ENCODE measurements around the gene RFNG. TPM values are rescaled to one million over a fixed set of nuclear protein-coding genes. Genes with fewer than 3 reads are reported as not detected.

RFNG gene
- total and polyA plus RNA-seq, 2 of the 13 experiments (the other 11 are each of a cell fraction or from before 2014, with no cell fraction given), result 61.4 to 64.0 TPM

DNA sequence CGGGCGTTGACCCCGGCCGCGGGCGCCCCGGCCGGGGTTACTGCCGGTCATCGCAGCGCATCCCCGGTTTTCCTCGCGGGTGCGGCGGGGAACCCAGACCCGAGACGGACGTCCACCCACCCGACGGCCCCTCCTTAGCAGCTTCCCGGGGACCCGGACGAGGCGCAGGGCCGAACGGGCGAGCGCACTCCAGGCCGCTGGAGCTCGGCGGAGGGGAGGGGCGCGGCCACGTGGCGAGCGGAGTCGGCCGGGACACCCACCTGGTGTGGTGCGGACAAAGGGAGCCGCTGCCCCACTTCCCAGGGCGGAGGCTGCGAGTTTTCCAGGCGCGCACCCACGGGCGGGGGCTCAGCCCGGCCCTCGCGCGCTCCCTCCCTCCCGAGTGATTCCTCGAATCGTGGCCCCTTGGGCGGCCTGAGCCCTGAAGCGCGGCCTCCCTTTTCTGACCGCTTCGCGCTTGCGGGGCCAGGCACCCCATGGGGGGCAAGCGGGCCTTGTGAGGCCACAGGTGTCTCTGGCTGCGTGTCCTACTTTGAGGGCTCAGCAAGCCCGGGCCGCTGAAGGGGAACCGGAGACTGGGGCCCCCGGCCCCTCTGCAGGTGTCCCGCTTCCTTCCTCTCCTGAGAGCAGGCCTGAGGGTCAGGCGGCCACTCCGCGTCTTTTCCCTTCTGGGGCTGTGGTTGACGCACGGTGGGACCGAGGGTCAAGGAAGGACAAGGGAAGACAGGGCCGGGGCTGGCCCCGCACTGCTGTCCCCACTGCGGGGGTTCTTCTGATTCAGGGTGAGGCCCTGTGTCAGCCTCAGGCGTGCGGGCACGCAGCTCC, 47.5 kb upstream of the RFNG start (continued):
- TF ChIP-seq, protein P1, sequence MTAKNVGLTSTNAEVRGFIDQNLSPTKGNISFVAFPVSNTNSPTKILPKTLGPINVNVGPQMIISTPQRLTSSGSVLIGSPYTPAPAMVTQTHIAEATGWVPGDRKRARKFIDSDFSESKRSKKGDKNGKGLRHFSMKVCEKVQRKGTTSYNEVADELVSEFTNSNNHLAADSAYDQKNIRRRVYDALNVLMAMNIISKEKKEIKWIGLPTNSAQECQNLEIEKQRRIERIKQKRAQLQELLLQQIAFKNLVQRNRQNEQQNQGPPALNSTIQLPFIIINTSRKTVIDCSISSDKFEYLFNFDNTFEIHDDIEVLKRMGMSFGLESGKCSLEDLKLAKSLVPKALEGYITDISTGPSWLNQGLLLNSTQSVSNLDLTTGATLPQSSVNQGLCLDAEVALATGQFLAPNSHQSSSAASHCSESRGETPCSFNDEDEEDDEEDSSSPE (CRISPR knock-in tag; IDR thresholded peaks at IDR 0.05), result no peak
- TF ChIP-seq ZNF562 (CRISPR knock-in tag; IDR thresholded peaks at IDR 0.05; ENCODE audit: borderline replicate concordance), result no peak
- no peak for TF ChIP-seq ZNF660 (CRISPR knock-in tag; IDR thresholded peaks at IDR 0.05; ENCODE audit: borderline replicate concordance, low read depth)
- peak; percentile 85; the same call in 1 of the 2 replicates for TF ChIP-seq ZMAT3 (CRISPR knock-in tag; conservative IDR thresholded peaks at IDR 0.05)
- no peak for TF ChIP-seq ZKSCAN5 (CRISPR knock-in tag; IDR thresholded peaks at IDR 0.05)
- TF ChIP-seq RFXANK (CRISPR knock-in tag; IDR thresholded peaks at IDR 0.05), result no peak
- TF ChIP-seq, protein P2, sequence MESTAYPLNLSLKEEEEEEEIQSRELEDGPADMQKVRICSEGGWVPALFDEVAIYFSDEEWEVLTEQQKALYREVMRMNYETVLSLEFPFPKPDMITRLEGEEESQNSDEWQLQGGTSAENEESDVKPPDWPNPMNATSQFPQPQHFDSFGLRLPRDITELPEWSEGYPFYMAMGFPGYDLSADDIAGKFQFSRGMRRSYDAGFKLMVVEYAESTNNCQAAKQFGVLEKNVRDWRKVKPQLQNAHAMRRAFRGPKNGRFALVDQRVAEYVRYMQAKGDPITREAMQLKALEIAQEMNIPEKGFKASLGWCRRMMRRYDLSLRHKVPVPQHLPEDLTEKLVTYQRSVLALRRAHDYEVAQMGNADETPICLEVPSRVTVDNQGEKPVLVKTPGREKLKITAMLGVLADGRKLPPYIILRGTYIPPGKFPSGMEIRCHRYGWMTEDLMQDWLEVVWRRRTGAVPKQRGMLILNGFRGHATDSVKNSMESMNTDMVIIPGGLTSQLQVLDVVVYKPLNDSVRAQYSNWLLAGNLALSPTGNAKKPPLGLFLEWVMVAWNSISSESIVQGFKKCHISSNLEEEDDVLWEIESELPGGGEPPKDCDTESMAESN (CRISPR knock-in tag; conservative IDR thresholded peaks at IDR 0.05), result no peak
- no peak; the same call in 1 of the 2 replicates for TF ChIP-seq BRCA1 (CRISPR knock-in tag; IDR thresholded peaks at IDR 0.05)
- TF ChIP-seq, protein P3, sequence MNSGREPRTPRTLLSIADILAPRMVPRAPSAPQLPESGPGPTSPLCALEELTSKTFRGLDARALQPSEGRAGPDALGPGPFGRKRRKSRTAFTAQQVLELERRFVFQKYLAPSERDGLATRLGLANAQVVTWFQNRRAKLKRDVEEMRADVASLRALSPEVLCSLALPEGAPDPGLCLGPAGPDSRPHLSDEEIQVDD (CRISPR knock-in tag; IDR thresholded peaks at IDR 0.05; ENCODE audit: borderline replicate concordance), result no peak
- TF ChIP-seq MED8 (CRISPR knock-in tag; IDR thresholded peaks at IDR 0.05; ENCODE audit: insufficient replicate concordance), result no peak
- TF ChIP-seq, protein P4, sequence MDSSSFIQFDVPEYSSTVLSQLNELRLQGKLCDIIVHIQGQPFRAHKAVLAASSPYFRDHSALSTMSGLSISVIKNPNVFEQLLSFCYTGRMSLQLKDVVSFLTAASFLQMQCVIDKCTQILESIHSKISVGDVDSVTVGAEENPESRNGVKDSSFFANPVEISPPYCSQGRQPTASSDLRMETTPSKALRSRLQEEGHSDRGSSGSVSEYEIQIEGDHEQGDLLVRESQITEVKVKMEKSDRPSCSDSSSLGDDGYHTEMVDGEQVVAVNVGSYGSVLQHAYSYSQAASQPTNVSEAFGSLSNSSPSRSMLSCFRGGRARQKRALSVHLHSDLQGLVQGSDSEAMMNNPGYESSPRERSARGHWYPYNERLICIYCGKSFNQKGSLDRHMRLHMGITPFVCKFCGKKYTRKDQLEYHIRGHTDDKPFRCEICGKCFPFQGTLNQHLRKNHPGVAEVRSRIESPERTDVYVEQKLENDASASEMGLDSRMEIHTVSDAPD (CRISPR knock-in tag; IDR thresholded peaks at IDR 0.05), result no peak; the same call in 1 of the 2 replicates
- 0 out of 2 replicates have a peak, but pooled peaks have one; percentile 74 for TF ChIP-seq ZNF333 (CRISPR knock-in tag; IDR thresholded peaks at IDR 0.05; ENCODE audit: borderline replicate concordance)
- TF ChIP-seq ZNF607 (CRISPR knock-in tag; IDR thresholded peaks at IDR 0.05; ENCODE audit: borderline replicate concordance), result peak; percentile 33; the same call in 1 of the 2 replicates
- TF ChIP-seq, protein P5, sequence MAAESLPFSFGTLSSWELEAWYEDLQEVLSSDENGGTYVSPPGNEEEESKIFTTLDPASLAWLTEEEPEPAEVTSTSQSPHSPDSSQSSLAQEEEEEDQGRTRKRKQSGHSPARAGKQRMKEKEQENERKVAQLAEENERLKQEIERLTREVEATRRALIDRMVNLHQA (CRISPR knock-in tag; IDR thresholded peaks at IDR 0.05), result no peak
- no peak for TF ChIP-seq MED13 (CRISPR knock-in tag; IDR thresholded peaks at IDR 0.05)
- no peak for TF ChIP-seq ZKSCAN1 (IDR thresholded peaks at IDR 0.05; ENCODE audit: low read length)
- no peak; the same call in 1 of the 2 replicates for TF ChIP-seq EEA1 (CRISPR knock-in tag; IDR thresholded peaks at IDR 0.05; ENCODE audit: borderline replicate concordance)
- TF ChIP-seq SNAI1 (CRISPR knock-in tag; IDR thresholded peaks at IDR 0.05; ENCODE audit: borderline replicate concordance), result no peak
- no peak; the same call in 1 of the 2 replicates for TF ChIP-seq PAF1 (CRISPR knock-in tag; IDR thresholded peaks at IDR 0.05)
- TF ChIP-seq NFYC (CRISPR knock-in tag; IDR thresholded peaks at IDR 0.05), result no peak
- TF ChIP-seq, protein P6, sequence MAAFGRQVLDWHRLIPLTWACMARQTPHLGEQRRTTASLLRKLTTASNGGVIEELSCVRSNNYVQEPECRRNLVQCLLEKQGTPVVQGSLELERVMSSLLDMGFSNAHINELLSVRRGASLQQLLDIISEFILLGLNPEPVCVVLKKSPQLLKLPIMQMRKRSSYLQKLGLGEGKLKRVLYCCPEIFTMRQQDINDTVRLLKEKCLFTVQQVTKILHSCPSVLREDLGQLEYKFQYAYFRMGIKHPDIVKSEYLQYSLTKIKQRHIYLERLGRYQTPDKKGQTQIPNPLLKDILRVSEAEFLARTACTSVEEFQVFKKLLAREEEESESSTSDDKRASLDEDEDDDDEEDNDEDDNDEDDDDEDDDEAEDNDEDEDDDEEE (CRISPR knock-in tag; IDR thresholded peaks at IDR 0.05), result peak; percentile 36; the same call in 1 of the 2 replicates
- TF ChIP-seq ZSCAN22 (CRISPR knock-in tag; IDR thresholded peaks at IDR 0.05), result no peak
- no peak for TF ChIP-seq TSC22D2 (CRISPR knock-in tag; IDR thresholded peaks at IDR 0.05; ENCODE audit: borderline replicate concordance)
- no peak for TF ChIP-seq ZNF652 (CRISPR knock-in tag; IDR thresholded peaks at IDR 0.05; ENCODE audit: borderline replicate concordance, low read depth)
